ENCODE results near the gene RPTOR. TPM values are rescaled to one million over a fixed set of nuclear protein-coding genes. Genes with fewer than 3 reads are reported as not detected.

RPTOR gene
- polyA plus RNA-seq, 1 donor from 2014 or later = 8.0 TPM

DNA sequence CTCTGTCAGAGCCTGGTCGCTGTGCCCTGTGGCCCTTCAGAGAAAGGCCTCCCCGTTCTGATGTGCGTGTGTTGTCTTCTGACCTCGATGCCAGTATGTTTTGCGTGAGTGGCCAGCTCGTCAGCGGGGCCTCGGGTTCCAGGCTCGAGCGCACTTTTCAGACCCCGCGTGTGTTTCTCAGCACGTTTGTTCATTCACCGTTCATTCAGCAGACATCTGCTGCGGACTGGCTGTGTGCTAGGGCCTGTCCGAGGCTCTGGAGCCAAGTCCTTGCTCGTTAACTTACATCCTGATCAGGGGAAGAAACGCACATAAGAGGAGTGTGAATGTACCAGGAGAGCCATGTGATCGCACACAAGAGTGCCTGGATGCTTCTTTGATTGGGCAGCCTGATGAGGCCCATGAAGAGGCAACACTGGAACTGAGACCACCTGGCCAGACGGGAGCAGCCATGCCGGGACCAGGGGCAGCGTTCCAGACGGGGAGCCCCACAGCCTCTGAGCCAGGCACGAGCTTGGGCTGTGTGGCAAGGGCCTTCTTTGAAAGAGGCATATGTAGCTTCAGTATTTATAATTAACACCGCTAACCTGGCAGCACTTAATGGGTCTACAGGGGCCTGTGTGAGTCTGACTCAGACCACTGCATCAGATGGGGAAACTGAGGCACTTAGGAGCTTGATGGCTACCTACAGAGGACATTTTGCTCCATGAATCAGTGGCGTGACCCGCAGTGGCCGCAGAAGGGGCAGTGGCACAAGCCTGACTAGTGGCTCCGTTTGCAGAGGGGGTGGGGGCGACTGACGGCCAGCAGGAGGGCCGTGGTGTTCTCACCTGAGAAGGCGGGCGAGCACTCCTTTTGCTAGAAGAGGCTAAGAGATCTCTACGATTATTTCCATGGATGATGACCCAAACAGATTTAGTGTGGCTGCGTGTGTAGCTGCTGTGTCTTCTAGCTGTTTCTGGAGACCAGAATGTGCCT is 259.1 kb downstream of the RPTOR start:
- H3K27ac ChIP-seq (ENCODE audit: low read length) = no peak overlapping the region
- H3K4me2 ChIP-seq (ENCODE audit: low read length) = no peak overlapping the region
- H3K9ac ChIP-seq (ENCODE audit: low read length) = no peak overlapping the region
- TF ChIP-seq EZH2 (IDR thresholded peaks at IDR 0.05; ENCODE audit: borderline replicate concordance, insufficient read depth, low read length, poor library complexity, severe bottlenecking) (no peak), SMC3 (conservative IDR thresholded peaks at IDR 0.05; ENCODE audit: poor library complexity) (no peak), RAD21 (conservative IDR thresholded peaks at IDR 0.05) (no peak), MXI1 (conservative IDR thresholded peaks at IDR 0.05; ENCODE audit: poor library complexity, severe bottlenecking) (no peak), POLR2AphosphoS5 (IDR thresholded peaks at IDR 0.05) (no peak), TAF1 (IDR thresholded peaks at IDR 0.05; ENCODE audit: low read depth) (no peak), EP300 (conservative IDR thresholded peaks at IDR 0.05; ENCODE audit: poor library complexity, severe bottlenecking) (no peak)
- TF ChIP-seq, protein P1, sequence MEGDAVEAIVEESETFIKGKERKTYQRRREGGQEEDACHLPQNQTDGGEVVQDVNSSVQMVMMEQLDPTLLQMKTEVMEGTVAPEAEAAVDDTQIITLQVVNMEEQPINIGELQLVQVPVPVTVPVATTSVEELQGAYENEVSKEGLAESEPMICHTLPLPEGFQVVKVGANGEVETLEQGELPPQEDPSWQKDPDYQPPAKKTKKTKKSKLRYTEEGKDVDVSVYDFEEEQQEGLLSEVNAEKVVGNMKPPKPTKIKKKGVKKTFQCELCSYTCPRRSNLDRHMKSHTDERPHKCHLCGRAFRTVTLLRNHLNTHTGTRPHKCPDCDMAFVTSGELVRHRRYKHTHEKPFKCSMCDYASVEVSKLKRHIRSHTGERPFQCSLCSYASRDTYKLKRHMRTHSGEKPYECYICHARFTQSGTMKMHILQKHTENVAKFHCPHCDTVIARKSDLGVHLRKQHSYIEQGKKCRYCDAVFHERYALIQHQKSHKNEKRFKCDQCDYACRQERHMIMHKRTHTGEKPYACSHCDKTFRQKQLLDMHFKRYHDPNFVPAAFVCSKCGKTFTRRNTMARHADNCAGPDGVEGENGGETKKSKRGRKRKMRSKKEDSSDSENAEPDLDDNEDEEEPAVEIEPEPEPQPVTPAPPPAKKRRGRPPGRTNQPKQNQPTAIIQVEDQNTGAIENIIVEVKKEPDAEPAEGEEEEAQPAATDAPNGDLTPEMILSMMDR (IDR thresholded peaks at IDR 0.05; ENCODE audit: poor library complexity, severe bottlenecking) = no peak
- TF ChIP-seq, protein P2, sequence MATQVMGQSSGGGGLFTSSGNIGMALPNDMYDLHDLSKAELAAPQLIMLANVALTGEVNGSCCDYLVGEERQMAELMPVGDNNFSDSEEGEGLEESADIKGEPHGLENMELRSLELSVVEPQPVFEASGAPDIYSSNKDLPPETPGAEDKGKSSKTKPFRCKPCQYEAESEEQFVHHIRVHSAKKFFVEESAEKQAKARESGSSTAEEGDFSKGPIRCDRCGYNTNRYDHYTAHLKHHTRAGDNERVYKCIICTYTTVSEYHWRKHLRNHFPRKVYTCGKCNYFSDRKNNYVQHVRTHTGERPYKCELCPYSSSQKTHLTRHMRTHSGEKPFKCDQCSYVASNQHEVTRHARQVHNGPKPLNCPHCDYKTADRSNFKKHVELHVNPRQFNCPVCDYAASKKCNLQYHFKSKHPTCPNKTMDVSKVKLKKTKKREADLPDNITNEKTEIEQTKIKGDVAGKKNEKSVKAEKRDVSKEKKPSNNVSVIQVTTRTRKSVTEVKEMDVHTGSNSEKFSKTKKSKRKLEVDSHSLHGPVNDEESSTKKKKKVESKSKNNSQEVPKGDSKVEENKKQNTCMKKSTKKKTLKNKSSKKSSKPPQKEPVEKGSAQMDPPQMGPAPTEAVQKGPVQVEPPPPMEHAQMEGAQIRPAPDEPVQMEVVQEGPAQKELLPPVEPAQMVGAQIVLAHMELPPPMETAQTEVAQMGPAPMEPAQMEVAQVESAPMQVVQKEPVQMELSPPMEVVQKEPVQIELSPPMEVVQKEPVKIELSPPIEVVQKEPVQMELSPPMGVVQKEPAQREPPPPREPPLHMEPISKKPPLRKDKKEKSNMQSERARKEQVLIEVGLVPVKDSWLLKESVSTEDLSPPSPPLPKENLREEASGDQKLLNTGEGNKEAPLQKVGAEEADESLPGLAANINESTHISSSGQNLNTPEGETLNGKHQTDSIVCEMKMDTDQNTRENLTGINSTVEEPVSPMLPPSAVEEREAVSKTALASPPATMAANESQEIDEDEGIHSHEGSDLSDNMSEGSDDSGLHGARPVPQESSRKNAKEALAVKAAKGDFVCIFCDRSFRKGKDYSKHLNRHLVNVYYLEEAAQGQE (IDR thresholded peaks at IDR 0.05; ENCODE audit: borderline replicate concordance) = no peak
- H3K9me3 ChIP-seq (ENCODE audit: low read length) = no peaks in the 10 kb centered on the region
- no peaks in the 10 kb centered on the region for H3K27me3 ChIP-seq (ENCODE audit: insufficient read depth, low read depth, low read length)
- no peaks in the 10 kb centered on the region for H4K20me1 ChIP-seq (ENCODE audit: insufficient read depth)
- no peak overlapping the region for H3K4me3 ChIP-seq (ENCODE audit: low read length)
- no peaks in the 10 kb centered on the region for H3K9me2 ChIP-seq (ENCODE audit: insufficient read depth, low read length)
- H3K36me3 ChIP-seq (ENCODE audit: insufficient read depth, low read length) = no peaks in the 10 kb centered on the region
- no peaks in the 10 kb centered on the region for H3K79me2 ChIP-seq (replicated peaks; ENCODE audit: insufficient read depth, low read length)
- no peaks in the 10 kb centered on the region for H3F3A ChIP-seq (ENCODE audit: insufficient read depth, low read length, poor library complexity, severe bottlenecking)
- no peak overlapping the region for H2AFZ ChIP-seq (ENCODE audit: low read depth, low read length)

DNA sequence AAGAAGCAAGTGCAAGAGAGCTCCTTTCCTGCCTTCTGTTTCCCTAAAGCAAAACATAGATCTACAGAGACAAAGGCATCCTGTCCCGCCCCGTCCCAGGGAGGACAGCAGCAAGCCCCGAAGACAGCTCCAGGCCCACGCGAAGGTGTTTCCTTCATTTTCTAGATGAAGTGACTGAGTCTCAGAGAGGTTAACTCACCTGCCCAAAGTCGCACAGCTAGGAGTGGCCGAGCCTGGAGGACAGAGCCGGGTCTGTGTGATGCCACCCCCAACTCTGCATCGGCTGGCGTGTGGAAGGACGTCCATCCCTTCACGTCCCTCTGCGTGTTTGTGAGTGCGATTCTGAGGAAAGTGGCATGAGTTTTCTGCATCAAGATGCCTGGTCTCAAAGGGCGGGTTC is 259.8 kb downstream of the RPTOR start:
- Histone ChIP-seq H3K27me3 (ENCODE audit: insufficient read depth, low read depth, low read length) (no peaks in the 10 kb centered on the region), H2AFZ (ENCODE audit: low read depth, low read length) (no peak overlapping the region), H3K79me2 (replicated peaks; ENCODE audit: insufficient read depth, low read length) (no peaks in the 10 kb centered on the region), H3F3A (ENCODE audit: insufficient read depth, low read length, poor library complexity, severe bottlenecking) (no peaks in the 10 kb centered on the region), H3K4me3 (ENCODE audit: low read length) (no peak overlapping the region), H4K20me1 (ENCODE audit: insufficient read depth) (no peaks in the 10 kb centered on the region), H3K36me3 (ENCODE audit: insufficient read depth, low read length) (no peaks in the 10 kb centered on the region), H3K4me2 (ENCODE audit: low read length) (no peak overlapping the region), H3K9ac (ENCODE audit: low read length) (no peak overlapping the region), H3K27ac (ENCODE audit: low read length) (no peak overlapping the region), H3K9me3 (ENCODE audit: low read length) (no peaks in the 10 kb centered on the region), H3K9me2 (ENCODE audit: insufficient read depth, low read length) (no peaks in the 10 kb centered on the region)
- TF ChIP-seq, protein P2 (IDR thresholded peaks at IDR 0.05; ENCODE audit: borderline replicate concordance) = no peak
- TF ChIP-seq SMC3 (conservative IDR thresholded peaks at IDR 0.05; ENCODE audit: poor library complexity) (no peak), POLR2AphosphoS5 (IDR thresholded peaks at IDR 0.05) (no peak), TAF1 (IDR thresholded peaks at IDR 0.05; ENCODE audit: low read depth) (no peak), MXI1 (conservative IDR thresholded peaks at IDR 0.05; ENCODE audit: poor library complexity, severe bottlenecking) (no peak), EP300 (conservative IDR thresholded peaks at IDR 0.05; ENCODE audit: poor library complexity, severe bottlenecking) (no peak)
- TF ChIP-seq, protein P1 (IDR thresholded peaks at IDR 0.05; ENCODE audit: poor library complexity, severe bottlenecking) = no peak
